SK-N-SH (cell line): ENCODE data around the gene WWC2. TPM values are rescaled to one million over a fixed set of nuclear protein-coding genes. Genes with fewer than 3 reads are reported as not detected.

Experiments
- CTCF ChIA-PET: fragments of 300-600, 350-600 bp; formaldehyde crosslinking; extraction: SDS; loops from one replicate; lab custom pipeline; 2021; lab: Yijun Ruan, JAX
- POLR2A ChIA-PET: fragments of 350-600 bp; sonication (Branson Sonifier 250); formaldehyde crosslinking; extraction: SDS; loops from one replicate; lab custom pipeline; 2020; ENCODE audit warnings: antibody characterized with exemption, inconsistent platforms; lab: Yijun Ruan, JAX
- DNase-seq: peaks from one replicate; pipeline ENCODE4 v3.0.0; 2012
- H2AFZ ChIP-seq: fragments of 200-600 bp; sonication (generic); 2 replicates; pipeline ENCODE4 v1.8.1; 2016; ENCODE audit warnings: antibody characterized with exemption, mild to moderate bottlenecking, low read depth
- H3F3A ChIP-seq: fragments of 200-600 bp; sonication (generic); replicated peaks from 2 replicates; pipeline ENCODE3; 2016; ENCODE audit warnings: antibody characterized with exemption, mild to moderate bottlenecking; ENCODE audit not compliant: insufficient read depth
- H3K27ac ChIP-seq, 2 experiments: fragments of 200-500 bp in 1 of 2; fragments of 200-600 bp in 1 of 2; sonication (Bioruptor generic) in 1 of 2; sonication (generic), shearing (Covaris generic) in 1 of 2; 2 replicates each; pipeline versions ENCODE4 v1.5.1 to v1.6.1; 2014 to 2016; ENCODE audit warnings: low read depth in 2 of 2, inconsistent platforms in 1 of 2, low read length in 1 of 2, mild to moderate bottlenecking in 1 of 2, mixed read lengths in 1 of 2
- H3K27me3 ChIP-seq: fragments of 200-600 bp; sonication (generic), shearing (Covaris generic); 2 replicates; pipeline ENCODE4 v1.6.1; 2016; ENCODE audit warnings: mixed run types; ENCODE audit not compliant: insufficient read depth
- H3K36me3 ChIP-seq, 2 experiments: fragments of 200-500 bp in 1 of 2; fragments of 200-600 bp in 1 of 2; sonication (Bioruptor generic) in 1 of 2; sonication (generic) in 1 of 2; replicated peaks in 1 of 2; 2 replicates each; pipeline versions ENCODE3 to v1.5.1; 2014 to 2016; ENCODE audit warnings: low read length in 1 of 2, mild to moderate bottlenecking in 1 of 2; ENCODE audit not compliant: insufficient read depth in 2 of 2, control insufficient read depth in 1 of 2
- H3K4me1 ChIP-seq, 2 experiments: fragments of 200-500 bp in 1 of 2; fragments of 200-600 bp in 1 of 2; sonication (Bioruptor generic) in 1 of 2; sonication (generic), shearing (Covaris generic) in 1 of 2; 2 replicates each; pipeline versions ENCODE4 v1.5.1 to v1.6.1; 2014 to 2016; ENCODE audit warnings: low read depth in 1 of 2, low read length in 1 of 2, mixed run types in 1 of 2; ENCODE audit not compliant: insufficient read depth in 2 of 2, control insufficient read depth in 1 of 2
- H3K4me2 ChIP-seq: fragments of 200-600 bp; sonication (generic), shearing (Covaris generic); 2 replicates; pipeline ENCODE4 v1.6.1; 2017; ENCODE audit warnings: mixed run types
- H3K4me3 ChIP-seq, 2 experiments: fragments of 200-500 bp in 1 of 2; fragments of 200-600 bp in 1 of 2; sonication (Bioruptor generic) in 1 of 2; sonication (generic), shearing (Covaris generic) in 1 of 2; 2 replicates each; pipeline versions ENCODE4 v1.5.1 to v1.8.1; 2014 to 2016; ENCODE audit warnings: low read depth in 2 of 2, inconsistent platforms in 1 of 2, low read length in 1 of 2, mild to moderate bottlenecking in 1 of 2, mixed read lengths in 1 of 2, moderate library complexity in 1 of 2
- H3K79me2 ChIP-seq: fragments of 200-600 bp; sonication (generic); 2 replicates; pipeline ENCODE4 v1.8.1; 2017; ENCODE audit warnings: mild to moderate bottlenecking; ENCODE audit not compliant: insufficient read depth
- H3K9ac ChIP-seq: fragments of 200-600 bp; sonication (generic); 2 replicates; pipeline ENCODE4 v1.6.1; 2017; ENCODE audit warnings: mixed run types
- H3K9me2 ChIP-seq: fragments of 200-600 bp; sonication (generic); 2 replicates; pipeline ENCODE4 v1.6.1; 2017; ENCODE audit warnings: mixed run types
- H3K9me3 ChIP-seq: fragments of 200-600 bp; sonication (generic); 2 replicates; pipeline ENCODE4 v1.6.1; 2017; ENCODE audit warnings: mixed run types, mild to moderate bottlenecking, moderate library complexity
- H4K20me1 ChIP-seq: fragments of 200-600 bp; sonication (generic); 2 replicates; pipeline ENCODE4 v1.6.1; 2017; ENCODE audit warnings: mild to moderate bottlenecking, mixed run types; ENCODE audit not compliant: insufficient read depth
- CHD2 ChIP-seq: fragments of 150-350 bp; IDR thresholded peaks from 2 replicates; pipeline ENCODE4 v1.6.1; 2018; ENCODE audit warnings: low read length; ENCODE audit not compliant: partially characterized antibody
- CTCF ChIP-seq: fragments of 200-600 bp; sonication (generic); IDR thresholded peaks from 2 replicates; pipeline ENCODE4 v1.6.1; 2017; ENCODE audit warnings: antibody characterized with exemption, mild to moderate bottlenecking, moderate library complexity
- ELF1 ChIP-seq: IDR thresholded peaks from 2 replicates; pipeline ENCODE4 v1.4.0; 2012
- EP300 ChIP-seq, 2 experiments: IDR thresholded peaks; 2 replicates each; pipeline versions ENCODE4 v1.4.0 to v1.6.1; 2012; ENCODE audit warnings: borderline replicate concordance in 1 of 2, low read depth in 1 of 2, low read length in 1 of 2
- MAX ChIP-seq: IDR thresholded peaks from 2 replicates; pipeline ENCODE4 v1.4.0; 2012; ENCODE audit warnings: low read depth
- NRF1 ChIP-seq: IDR thresholded peaks from 2 replicates; pipeline ENCODE4 v1.6.1; 2012; ENCODE audit warnings: low read depth, mild to moderate bottlenecking, low read length
- RAD21 ChIP-seq: IDR thresholded peaks from 2 replicates; pipeline ENCODE4 v1.6.1; 2012; ENCODE audit warnings: mild to moderate bottlenecking, low read length
- RCOR1 ChIP-seq: fragments of 150-350 bp; IDR thresholded peaks from 2 replicates; pipeline ENCODE4 v1.6.1; 2017; ENCODE audit warnings: antibody characterized with exemption, low read length
- TAF1 ChIP-seq: IDR thresholded peaks from 2 replicates; pipeline ENCODE4 v1.6.1; 2012; ENCODE audit warnings: low read depth, mild to moderate bottlenecking, low read length, moderate library complexity, borderline replicate concordance
- YY1 ChIP-seq: IDR thresholded peaks from 2 replicates; pipeline ENCODE4 v1.4.0; 2012; ENCODE audit warnings: low read depth, mild to moderate bottlenecking
- WGBS: methylation state at CpG from one replicate; pipeline ENCODE4 v1.1.6; 2017; ENCODE audit warnings: low lambda C conversion rate; 5-methylcytosine and 5-hydroxymethylcytosine counted together
- polyA plus RNA-seq, 3 experiments: library from polyadenylated mRNA; depleted of rRNA; stranded (reverse); fragments of >200 nt; gene quantifications; 2 replicates each; pipeline ENCODE4 v1.2.3, GENCODE V29; 2012
- TF ChIP-seq, protein P1 (sequence below): IDR thresholded peaks from 2 replicates; pipeline ENCODE4; 2012

WWC2 gene
- polyA plus RNA-seq, 1 of the 3 experiments (the other 2 are of a cell fraction), result 18.4 TPM

GRCh38 chr4:183297675-183298074 lies 198.6 kb downstream of the WWC2 start (continued):
- TF ChIP-seq CTCF (no peak), ELF1 (no peak), RAD21 (no peak)

GRCh38 chr4:183299464-183299863 lies 200.4 kb downstream of the WWC2 start:
- Histone ChIP-seq H3K4me2 (no peak overlapping the region), H3K27ac (no peak overlapping the region), H3K79me2 (no peaks in the 10 kb centered on the region), H3K9me2 (no peaks in the 10 kb centered on the region), H3F3A (no peaks in the 10 kb centered on the region), H4K20me1 (no peaks in the 10 kb centered on the region), H3K9ac (no peak overlapping the region), H3K27me3 (no peaks in the 10 kb centered on the region), H2AFZ (no peak overlapping the region), H3K4me3 (no peak overlapping the region), H3K4me1 (no peaks in the 10 kb centered on the region; a peak in 1 of 4 replicates), H3K9me3 (no peaks in the 10 kb centered on the region), H3K36me3 (peaks cover 5 to 24% of the 10 kb centered on the region in 2 experiments)
- ChIA-PET CTCF (no interaction called here), POLR2A (no interaction called here)
- DNase-seq, result no peak
- whole genome bisulfite sequencing, result 70% methylated on average over 2 of the region's 2 CpGs
- TF ChIP-seq TAF1 (no peak), ELF1 (no peak), CHD2 (no peak), EP300 (IDR thresholded peaks at IDR 0.05; ENCODE audit: borderline replicate concordance in 1 of 2, low read depth in 1 of 2, low read length in 1 of 2) (no peak), NRF1 (no peak), MAX (no peak), CTCF (no peak), YY1 (no peak), RCOR1 (no peak)
- TF ChIP-seq, protein P1, sequence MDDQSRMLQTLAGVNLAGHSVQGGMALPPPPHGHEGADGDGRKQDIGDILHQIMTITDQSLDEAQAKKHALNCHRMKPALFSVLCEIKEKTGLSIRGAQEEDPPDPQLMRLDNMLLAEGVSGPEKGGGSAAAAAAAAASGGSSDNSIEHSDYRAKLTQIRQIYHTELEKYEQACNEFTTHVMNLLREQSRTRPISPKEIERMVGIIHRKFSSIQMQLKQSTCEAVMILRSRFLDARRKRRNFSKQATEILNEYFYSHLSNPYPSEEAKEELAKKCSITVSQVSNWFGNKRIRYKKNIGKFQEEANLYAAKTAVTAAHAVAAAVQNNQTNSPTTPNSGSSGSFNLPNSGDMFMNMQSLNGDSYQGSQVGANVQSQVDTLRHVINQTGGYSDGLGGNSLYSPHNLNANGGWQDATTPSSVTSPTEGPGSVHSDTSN, result no peak
